Esophagus muscularis mucosa (tissue), 4 donors: ENCODE results near the gene KRT7.

Experiments
- EP300 ChIP-seq: sonication (generic); formaldehyde crosslinking; IDR thresholded peaks from one replicate; pipeline ENCODE4 v1.6.1; 2017; ENCODE audit warnings: antibody characterized with exemption
- POLR2AphosphoS5 ChIP-seq, 2 donors: sonication (generic); formaldehyde crosslinking; IDR thresholded peaks; one replicate each; pipeline ENCODE4 v1.6.1; 2017; ENCODE audit warnings: antibody characterized with exemption in 2 of 2
- TF ChIP-seq, protein P1 (sequence below), 3 experiments: fragments of 200-600 bp in 2 of 3; fragments of 450-650 bp in 1 of 3; sonication (generic) in 2 of 3; IDR thresholded peaks; one replicate each; pipeline ENCODE4 v1.5.1; 2017 to 2019; ENCODE audit warnings: antibody characterized with exemption in 3 of 3, mild to moderate bottlenecking in 2 of 3, moderate library complexity in 1 of 3

DNA sequence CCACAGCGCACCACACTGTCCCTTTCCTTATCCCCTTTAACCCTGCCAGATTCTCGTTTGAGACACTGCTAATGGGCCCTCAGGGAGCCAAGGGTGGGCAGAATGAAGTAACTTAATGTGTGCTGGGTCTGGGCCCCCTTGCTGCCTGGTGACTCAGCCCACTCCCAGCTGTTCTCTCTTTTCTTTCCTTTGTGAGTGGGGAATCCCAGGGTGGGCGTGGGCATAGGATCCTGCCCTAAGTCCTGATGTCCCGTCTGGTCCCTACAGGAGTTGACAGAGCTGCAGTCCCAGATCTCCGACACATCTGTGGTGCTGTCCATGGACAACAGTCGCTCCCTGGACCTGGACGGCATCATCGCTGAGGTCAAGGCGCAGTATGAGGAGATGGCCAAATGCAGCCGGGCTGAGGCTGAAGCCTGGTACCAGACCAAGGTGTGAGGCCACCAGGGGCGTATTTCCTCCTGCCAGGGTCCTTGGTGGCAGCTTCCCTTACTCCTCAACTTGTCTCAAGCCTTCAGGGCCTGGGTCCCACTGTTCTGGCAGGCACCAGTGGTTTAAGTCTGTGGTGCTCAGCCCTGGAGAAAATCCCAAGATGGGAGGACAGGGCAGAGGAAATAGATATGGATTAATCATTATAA, 8.3 kb downstream of the KRT7 start:
- TF ChIP-seq EP300 (no peak), POLR2AphosphoS5 (IDR thresholded peaks at IDR 0.05) (no peak)
- TF ChIP-seq, protein P1, sequence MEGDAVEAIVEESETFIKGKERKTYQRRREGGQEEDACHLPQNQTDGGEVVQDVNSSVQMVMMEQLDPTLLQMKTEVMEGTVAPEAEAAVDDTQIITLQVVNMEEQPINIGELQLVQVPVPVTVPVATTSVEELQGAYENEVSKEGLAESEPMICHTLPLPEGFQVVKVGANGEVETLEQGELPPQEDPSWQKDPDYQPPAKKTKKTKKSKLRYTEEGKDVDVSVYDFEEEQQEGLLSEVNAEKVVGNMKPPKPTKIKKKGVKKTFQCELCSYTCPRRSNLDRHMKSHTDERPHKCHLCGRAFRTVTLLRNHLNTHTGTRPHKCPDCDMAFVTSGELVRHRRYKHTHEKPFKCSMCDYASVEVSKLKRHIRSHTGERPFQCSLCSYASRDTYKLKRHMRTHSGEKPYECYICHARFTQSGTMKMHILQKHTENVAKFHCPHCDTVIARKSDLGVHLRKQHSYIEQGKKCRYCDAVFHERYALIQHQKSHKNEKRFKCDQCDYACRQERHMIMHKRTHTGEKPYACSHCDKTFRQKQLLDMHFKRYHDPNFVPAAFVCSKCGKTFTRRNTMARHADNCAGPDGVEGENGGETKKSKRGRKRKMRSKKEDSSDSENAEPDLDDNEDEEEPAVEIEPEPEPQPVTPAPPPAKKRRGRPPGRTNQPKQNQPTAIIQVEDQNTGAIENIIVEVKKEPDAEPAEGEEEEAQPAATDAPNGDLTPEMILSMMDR (IDR thresholded peaks at IDR 0.05), result no peak
